NCI-H2107 treated with DMSO at 0.1 percent for 48 hours (cell line): Measurements from ENCODE around the gene ZNF460.
A peak's percentile ranks its signal among the peaks of the same experiment; 100 is the strongest.
"Not testable (repeated sequence)": the region's sequence is repeated elsewhere in the genome, so short reads cannot be mapped to it uniquely, and the experiment has no call there.

Experiments used
- DNase-seq: peaks from one replicate; lab custom pipeline; 2025; ENCODE audit not compliant: unreplicated experiment; lab: John Stamatoyannopoulos, UW

ZNF460 gene

GRCh38 chr19:57280165-57280961 is at the start of gene ZNF460:
ZNF460 (plus strand) TSS chr19:57280485; CDS start chr19:57280807, 322 bp downstream.
- DNase-seq, result peak; percentile 86

GRCh38 chr19:57231686-57232085 is 48.6 kb upstream of the ZNF460 start:
- DNase-seq, result no peak

GRCh38 chr19:57233207-57233606 is 47.1 kb upstream of the ZNF460 start:
- no peak for DNase-seq

- DNase-seq, result no peak
Measured at GRCh38 chr19:57239982-57240310, 40.3 kb upstream of the ZNF460 start.

GRCh38 chr19:57240311-57241090 is 39.8 kb upstream of the ZNF460 start, which contains the start of gene ZNF805:
ZNF805 (plus strand) TSS chr19:57240632; CDS start chr19:57240892, 260 bp downstream.
- peak; percentile 70 for DNase-seq

GRCh38 chr19:57241176-57241575 is 39.1 kb upstream of the ZNF460 start:
- DNase-seq, result no peak

GRCh38 chr19:57242821-57243220 is 37.5 kb upstream of the ZNF460 start:
- no peak for DNase-seq

- no peak for DNase-seq
Measured at GRCh38 chr19:57244513-57244912, 35.8 kb upstream of the ZNF460 start.

- no peak for DNase-seq
Measured at GRCh38 chr19:57245066-57245465, 35.2 kb upstream of the ZNF460 start.

- DNase-seq, result no peak
Measured at GRCh38 chr19:57245959-57246358, 34.3 kb upstream of the ZNF460 start.

- DNase-seq, result no peak
Measured at GRCh38 chr19:57248646-57249045, 31.6 kb upstream of the ZNF460 start.

GRCh38 chr19:57249329-57249728 is 31.0 kb upstream of the ZNF460 start:
- no peak for DNase-seq

- not testable (repeated sequence) for DNase-seq
Measured at GRCh38 chr19:57253767-57254166, 26.5 kb upstream of the ZNF460 start.

- DNase-seq, result no peak
Measured at GRCh38 chr19:57262044-57262443, 18.2 kb upstream of the ZNF460 start.

GRCh38 chr19:57263244-57263741 is 17.0 kb upstream of the ZNF460 start:
- no peak for DNase-seq

GRCh38 chr19:57267291-57267690 is 13.0 kb upstream of the ZNF460 start:
- DNase-seq, result no peak

GRCh38 chr19:57269515-57270250 is 10.6 kb upstream of the ZNF460 start:
- no peak for DNase-seq

GRCh38 chr19:57271280-57271679 is 9.0 kb upstream of the ZNF460 start:
- no peak for DNase-seq

GRCh38 chr19:57273014-57273413 is 7.3 kb upstream of the ZNF460 start:
- DNase-seq, result no peak

GRCh38 chr19:57276430-57276829 is 3.9 kb upstream of the ZNF460 start:
- no peak for DNase-seq

- not testable (repeated sequence) for DNase-seq
Measured at GRCh38 chr19:57278481-57278880, 1.8 kb upstream of the ZNF460 start.
